Measurements from ENCODE around the gene NOCT.
"Not testable (repeated sequence)": the region's sequence is repeated elsewhere in the genome, so short reads cannot be mapped to it uniquely, and the experiment has no call there.

DNA sequence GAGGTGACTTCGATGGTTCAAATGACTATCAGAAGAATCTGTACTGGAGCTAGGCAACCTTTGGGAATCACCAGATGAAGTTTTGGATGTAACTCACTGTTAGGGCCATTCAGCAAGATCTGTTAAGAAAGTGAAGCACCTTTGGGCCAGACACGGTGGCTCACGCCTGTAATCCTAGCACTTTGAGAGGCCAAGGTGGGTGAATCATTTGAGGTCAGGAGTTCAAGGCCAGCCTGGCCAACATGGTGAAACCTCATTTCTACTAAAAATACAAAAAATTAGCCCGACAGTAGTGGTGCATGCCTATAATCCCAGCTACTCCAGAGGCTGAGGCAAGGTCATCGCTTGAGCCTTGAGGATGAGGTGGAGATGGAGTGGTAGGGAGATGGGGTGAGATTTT, 15.4 kb upstream of the NOCT start:
- TF ChIP-seq POLR2A (IDR thresholded peaks at IDR 0.05; ENCODE audit: low read length); GATA1 (IDR thresholded peaks at IDR 0.05; ENCODE audit: low read depth, low read length): not testable (repeated sequence)

Data from erythroblast (primary cell).